H1 (cell line): Measurements from ENCODE around the gene SYT6. TPM values are rescaled to one million over a fixed set of nuclear protein-coding genes. Genes with fewer than 3 reads are reported as not detected.

ENCODE experiments used
- CTCF ChIA-PET: fragments of 300-600 bp; sonication (Branson Sonifier 250); formaldehyde crosslinking; loops from one replicate; lab custom pipeline; 2021; ENCODE audit not compliant: partially characterized antibody; lab: Charles Lee
- POLR2A ChIA-PET: fragments of 300-600 bp; sonication (Branson Sonifier 250); formaldehyde crosslinking; loops from one replicate; lab custom pipeline; 2021; ENCODE audit warnings: inconsistent platforms; ENCODE audit not compliant: partially characterized antibody; lab: Charles Lee
- DNase-seq, 2 experiments: peaks; one replicate each; pipeline versions ENCODE4 v3.0.0 to v3.0.0-alpha.2; 2010 to 2022; ENCODE audit warnings: low spot score in 2 of 2, low read depth in 1 of 2, mixed read lengths in 1 of 2
- FAIRE-seq: peaks from 2 replicates; lab custom pipeline; 2011; peaks lifted over from hg19 to GRCh38; lab: Jason Lieb, UNC
- H2AFZ ChIP-seq: 2 replicates; pipeline ENCODE4 v1.8.1; 2012; ENCODE audit warnings: low read length, inconsistent platforms
- H2AK5ac ChIP-seq: 2 replicates; pipeline ENCODE4 v1.6.1; 2013; ENCODE audit warnings: low read depth, low read length
- H2BK120ac ChIP-seq: replicated peaks from 2 replicates; pipeline ENCODE3; 2013; ENCODE audit warnings: low read depth, low read length, inconsistent platforms
- H2BK12ac ChIP-seq: 2 replicates; pipeline ENCODE4 v1.6.1; 2013; ENCODE audit warnings: low read depth, low read length
- H2BK15ac ChIP-seq: 2 replicates; pipeline ENCODE4 v1.6.1; 2013; ENCODE audit warnings: low read length
- H2BK20ac ChIP-seq: 2 replicates; pipeline ENCODE4 v1.6.1; 2013; ENCODE audit warnings: low read length
- H2BK5ac ChIP-seq: 2 replicates; pipeline ENCODE4 v1.6.1; 2013; ENCODE audit warnings: low read depth, low read length
- H3K14ac ChIP-seq: 2 replicates; pipeline ENCODE4 v1.6.1; 2013; ENCODE audit warnings: inconsistent platforms; ENCODE audit not compliant: insufficient read length
- H3K18ac ChIP-seq: 2 replicates; pipeline ENCODE4 v1.6.1; 2013; ENCODE audit warnings: low read length; ENCODE audit errors: extremely low read depth
- H3K23ac ChIP-seq: 2 replicates; pipeline ENCODE4 v1.6.1; 2013; ENCODE audit warnings: inconsistent platforms; ENCODE audit not compliant: insufficient read length
- H3K23me2 ChIP-seq: 2 replicates; pipeline ENCODE4 v1.6.1; 2013; ENCODE audit warnings: low read depth, low read length
- H3K27ac ChIP-seq: 2 replicates; pipeline ENCODE4 v1.6.1; 2011; ENCODE audit warnings: low read depth, low read length, inconsistent platforms
- H3K27me3 ChIP-seq, 4 experiments: replicated peaks in 1 of 4; 1 replicate in 1 of 4; 2 replicates in 3 of 4; pipeline versions ENCODE4 v1.6.1 to v1.8.1; 2011 to 2013; ENCODE audit warnings: low read length in 3 of 4, mild to moderate bottlenecking in 3 of 4, inconsistent platforms in 2 of 4, mixed read lengths in 2 of 4, moderate library complexity in 1 of 4; ENCODE audit not compliant: control insufficient read depth in 3 of 4, insufficient read depth in 3 of 4; ENCODE audit errors: extremely low read depth in 1 of 4
- H3K36me3 ChIP-seq, 4 experiments: 2 replicates each; pipeline versions ENCODE4 v1.6.1 to v1.8.1; 2011 to 2013; ENCODE audit warnings: mild to moderate bottlenecking in 4 of 4, low read length in 3 of 4, moderate library complexity in 2 of 4, control low read depth in 1 of 4, inconsistent platforms in 1 of 4; ENCODE audit not compliant: insufficient read depth in 4 of 4, control insufficient read depth in 2 of 4
- H3K4ac ChIP-seq: replicated peaks from 2 replicates; pipeline ENCODE3; 2013; ENCODE audit warnings: low read length, low read depth, mixed read lengths, inconsistent platforms; ENCODE audit not compliant: insufficient read length
- H3K4me1 ChIP-seq, 4 experiments: replicated peaks in 1 of 4; 1 replicate in 1 of 4; 2 replicates in 3 of 4; pipeline versions ENCODE4 v1.6.1 to v1.8.1; 2011 to 2013; ENCODE audit warnings: low read length in 3 of 4, inconsistent platforms in 2 of 4, mixed read lengths in 1 of 4; ENCODE audit not compliant: insufficient read depth in 4 of 4, control insufficient read depth in 3 of 4
- H3K4me2 ChIP-seq, 2 experiments: 2 replicates each; pipeline versions ENCODE4 v1.6.1 to v1.8.1; 2011 to 2013; ENCODE audit warnings: low read depth in 2 of 2, low read length in 2 of 2, control low read depth in 1 of 2, inconsistent platforms in 1 of 2, mild to moderate bottlenecking in 1 of 2; ENCODE audit not compliant: insufficient read depth in 1 of 2
- H3K4me3 ChIP-seq, 4 experiments: fragments of 200-600, 300-600 bp in 1 of 4; sonication (generic), shearing (Covaris generic), sonication (Bioruptor Twin) in 1 of 4; 2 replicates each; pipeline versions ENCODE4 v1.5.1 to v1.8.1; 2011 to 2016; ENCODE audit warnings: low read length in 4 of 4, low read depth in 3 of 4, control low read depth in 2 of 4, inconsistent platforms in 2 of 4, mild to moderate bottlenecking in 2 of 4, mixed read lengths in 1 of 4, moderate library complexity in 1 of 4; ENCODE audit not compliant: insufficient read depth in 2 of 4; ENCODE audit errors: extremely low read depth in 1 of 4
- H3K56ac ChIP-seq: replicated peaks from 2 replicates; pipeline ENCODE3; 2013; ENCODE audit warnings: low read depth, mild to moderate bottlenecking, mixed read lengths, low read length, inconsistent platforms; ENCODE audit not compliant: insufficient read length
- H3K79me1 ChIP-seq: 2 replicates; pipeline ENCODE4 v1.6.1; 2013; ENCODE audit warnings: low read depth, low read length, control low read depth
- H3K79me2 ChIP-seq, 2 experiments: 2 replicates each; pipeline versions ENCODE4 v1.6.1 to v1.8.1; 2012 to 2013; ENCODE audit warnings: low read length in 2 of 2, mild to moderate bottlenecking in 2 of 2, inconsistent platforms in 1 of 2; ENCODE audit not compliant: insufficient read depth in 2 of 2, control insufficient read depth in 1 of 2
- H3K9ac ChIP-seq, 4 experiments: replicated peaks in 1 of 4; 1 replicate in 1 of 4; 2 replicates in 3 of 4; pipeline versions ENCODE4 v1.6.1 to v1.8.1; 2011 to 2013; ENCODE audit warnings: low read depth in 3 of 4, low read length in 3 of 4, control low read depth in 2 of 4, mild to moderate bottlenecking in 2 of 4, moderate library complexity in 2 of 4, inconsistent platforms in 1 of 4; ENCODE audit errors: extremely low read depth in 1 of 4
- H3K9me3 ChIP-seq, 2 experiments: 2 replicates each; pipeline versions ENCODE4 v1.6.1 to v1.8.1; 2012 to 2013; ENCODE audit warnings: mild to moderate bottlenecking in 2 of 2, moderate library complexity in 2 of 2, control low read depth in 1 of 2, inconsistent platforms in 1 of 2, low read depth in 1 of 2, low read length in 1 of 2, mixed read lengths in 1 of 2; ENCODE audit not compliant: insufficient read depth in 2 of 2
- H4K20me1 ChIP-seq, 2 experiments: replicated peaks in 1 of 2; 2 replicates each; pipeline versions ENCODE3 to v1.8.1; 2011 to 2013; ENCODE audit warnings: inconsistent platforms in 2 of 2, low read length in 2 of 2, mild to moderate bottlenecking in 1 of 2; ENCODE audit not compliant: insufficient read depth in 2 of 2, control insufficient read depth in 1 of 2
- H4K5ac ChIP-seq: 2 replicates; pipeline ENCODE4 v1.6.1; 2013; ENCODE audit warnings: low read length, low read depth, mixed read lengths, inconsistent platforms; ENCODE audit not compliant: insufficient read length
- H4K8ac ChIP-seq: 2 replicates; pipeline ENCODE4 v1.8.0; 2013; ENCODE audit warnings: mild to moderate bottlenecking, moderate library complexity, low read length, inconsistent platforms; ENCODE audit not compliant: insufficient read depth; ENCODE audit errors: extremely low read depth
- H4K91ac ChIP-seq: replicated peaks from 2 replicates; pipeline ENCODE3; 2013; ENCODE audit warnings: low read length, mixed read lengths, inconsistent platforms; ENCODE audit not compliant: insufficient read length
- BRCA1 ChIP-seq: IDR thresholded peaks from 2 replicates; pipeline ENCODE4 v1.6.1; 2012; ENCODE audit warnings: low read depth, low read length, improper control_type of control experiment
- CBX5 ChIP-seq: fragments of 300-800, 300-1000 bp; sonication (generic); IDR thresholded peaks from 2 replicates; pipeline ENCODE4 v1.7.1; 2016; ENCODE audit warnings: antibody characterized with exemption, low read length, low read depth
- CHD2 ChIP-seq: IDR thresholded peaks from 2 replicates; pipeline ENCODE4 v1.6.1; 2012; ENCODE audit warnings: low read length, improper control_type of control experiment
- EP300 ChIP-seq, 2 experiments: IDR thresholded peaks; 1 replicate in 1 of 2; 2 replicates in 1 of 2; pipeline ENCODE4 v1.6.1; 2011 to 2012; ENCODE audit warnings: low read depth in 2 of 2, low read length in 2 of 2, mild to moderate bottlenecking in 2 of 2, borderline replicate concordance in 1 of 2, inconsistent platforms in 1 of 2, moderate library complexity in 1 of 2
- GTF2F1 ChIP-seq: IDR thresholded peaks from 2 replicates; pipeline ENCODE4 v1.6.1; 2012; ENCODE audit warnings: low read depth, low read length, improper control_type of control experiment, borderline replicate concordance
- NANOG ChIP-seq: IDR thresholded peaks from 2 replicates; pipeline ENCODE4 v1.6.1; 2011; ENCODE audit warnings: low read length, low read depth, mild to moderate bottlenecking, inconsistent platforms; ENCODE audit not compliant: insufficient read depth, poor library complexity, severe bottlenecking
- TAF7 ChIP-seq: optimal IDR thresholded peaks from 2 replicates; pipeline ENCODE3; 2011; ENCODE audit warnings: low read depth, mild to moderate bottlenecking, inconsistent platforms, low read length, moderate library complexity, borderline replicate concordance
- WGBS, 2 experiments: shearing (Covaris generic) in 1 of 2; methylation state at CpG; one replicate each; pipeline versions ENCODE4 v1.1.6 to v1.1.7; 2013 to 2015; ENCODE audit warnings: low lambda C conversion rate in 2 of 2, mixed read lengths in 2 of 2, inconsistent platforms in 1 of 2, low coverage in 1 of 2, missing lambda C conversion rate in 1 of 2; ENCODE audit not compliant: insufficient replicate concordance in 2 of 2, insufficient coverage in 1 of 2, insufficient read length in 1 of 2; ENCODE audit errors: extremely low coverage in 1 of 2, missing lambda C conversion rate in 1 of 2; 5-methylcytosine and 5-hydroxymethylcytosine counted together
- polyA plus RNA-seq, 7 experiments: library from polyadenylated mRNA; depleted of rRNA in 3 of 7; stranded (reverse) in 5 of 7; unstranded in 2 of 7; fragments of >200 nt in 5 of 7; fragments of 200-250 nt in 2 of 7; gene quantifications; 1 replicate in 5 of 7; 2 replicates in 1 of 7; 4 replicates in 1 of 7; pipeline versions ENCODE4 v1.2.1 to v1.2.3, GENCODE V29; 2011 to 2013; ENCODE audit warnings: missing spikeins in 2 of 7, mixed read lengths in 2 of 7
- total RNA-seq: library from RNA; stranded (reverse); fragmentation: NEBNext Ultra II Directional; extraction: Animal tissue kit (Norgen Biotek cat#: 25700); gene quantifications from 2 replicates; pipeline ENCODE4 v1.2.1, GENCODE V29; 2021
- TF ChIP-seq, protein P1 (sequence below): IDR thresholded peaks from 2 replicates; pipeline ENCODE4 v1.6.1; 2011; ENCODE audit warnings: low read depth, mild to moderate bottlenecking, low read length; ENCODE audit not compliant: insufficient read depth

SYT6 gene
- total and polyA plus RNA-seq, 2 of the 8 experiments (the other 6 are each of a cell fraction or from before 2014, with no cell fraction given) = 33.7 to 83.5 TPM

DNA sequence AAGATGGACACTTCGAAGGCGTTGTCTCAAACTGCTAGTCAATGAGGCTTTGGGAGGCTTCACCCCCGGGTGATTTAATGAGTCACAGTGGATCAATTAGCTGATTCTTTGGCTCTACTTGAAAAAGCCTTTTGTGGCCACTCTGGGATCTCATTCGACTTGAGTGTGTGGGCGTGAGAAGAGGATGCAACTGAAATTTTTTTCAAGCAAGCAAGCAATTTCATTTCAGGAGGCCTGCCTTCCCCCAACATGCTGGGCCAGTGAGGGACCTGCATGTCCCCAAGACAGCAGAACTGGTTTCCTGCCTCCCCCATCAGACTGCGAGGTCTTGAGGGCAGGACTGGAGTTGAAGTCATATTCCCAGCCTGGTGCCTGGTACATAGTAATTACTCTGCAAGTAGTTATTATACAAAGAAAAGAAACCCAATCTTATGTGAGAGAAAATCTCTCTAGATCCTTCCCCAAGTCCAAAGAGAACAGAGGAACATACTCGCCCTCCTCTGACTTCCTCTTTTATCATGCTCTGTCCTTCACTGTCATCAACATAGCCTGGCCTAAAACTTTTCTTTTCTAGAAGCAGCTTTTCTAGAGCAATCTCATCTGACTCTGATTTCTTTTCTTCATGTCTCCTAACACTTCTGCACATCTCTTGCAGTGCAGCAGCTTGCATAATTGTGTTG, 22.7 kb downstream of the SYT6 start:
- Histone ChIP-seq H2BK15ac (no peak overlapping the region), H2AFZ (no peak overlapping the region), H2BK120ac (no peak overlapping the region), H3K14ac (no peak overlapping the region), H3K36me3 (peaks cover 24 to 94% (median 68%) of the 10 kb centered on the region in 4 experiments), H4K91ac (no peak overlapping the region), H3K23me2 (no peaks in the 10 kb centered on the region), H3K18ac (no peak overlapping the region), H4K8ac (no peak overlapping the region), H3K4me2 (no peak overlapping the region), H2BK12ac (no peak overlapping the region), H3K4ac (no peak overlapping the region), H3K27ac (no peak overlapping the region), H2BK5ac (no peak overlapping the region), H4K20me1 (peaks cover 2 to 11% of the 10 kb centered on the region in 2 experiments), H2AK5ac (no peak overlapping the region), H2BK20ac (no peak overlapping the region), H3K9me3 (no peaks in the 10 kb centered on the region), H3K4me3 (no peak overlapping the region), H3K9ac (no peak overlapping the region), H3K56ac (no peak overlapping the region), H3K27me3 (no peaks in the 10 kb centered on the region), H3K23ac (no peak overlapping the region)
- ChIA-PET CTCF (interaction anchor here (0.9 to 2.5 kb wide), 5 partner anchors 18 to 157 kb away, joined by 3 to 9 read pairs (median 3); no protein-coding TSS in a partner anchor), POLR2A (interaction anchor here (0.7 to 1.3 kb wide), 4 partner anchors 12 to 23 kb away, joined by 3 read pairs; no protein-coding TSS in a partner anchor)
- FAIRE-seq (no peak), DNase-seq (no peak)
- WGBS, 2 experiments = 90% methylated on average over 7 of the region's 7 CpGs; no CpG with 5 or more reads in 1 of the 2 experiments
- TF ChIP-seq CBX5 (no peak), TAF7 (no peak), NANOG (no peak), CHD2 (no peak), GTF2F1 (no peak), EP300 (IDR thresholded peaks at IDR 0.05; ENCODE audit: borderline replicate concordance in 1 of 2, low read depth in 2 of 2, low read length in 2 of 2) (no peak), BRCA1 (no peak)
- TF ChIP-seq, protein P1, sequence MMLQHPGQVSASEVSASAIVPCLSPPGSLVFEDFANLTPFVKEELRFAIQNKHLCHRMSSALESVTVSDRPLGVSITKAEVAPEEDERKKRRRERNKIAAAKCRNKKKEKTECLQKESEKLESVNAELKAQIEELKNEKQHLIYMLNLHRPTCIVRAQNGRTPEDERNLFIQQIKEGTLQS = no peak
- TF ChIP-seq, all 59 proteins: peak for 0
- H3K79me2 ChIP-seq = peaks cover 0 to 17% of the 10 kb centered on the region in 2 experiments; a peak in 1 of 4 replicates
- no peak overlapping the region for H4K5ac ChIP-seq
- peaks cover 0 to 8% (median 4%) of the 10 kb centered on the region in 4 experiments; a peak in 2 of 7 replicates for H3K4me1 ChIP-seq
- H3K79me1 ChIP-seq = peaks cover 14% of the 10 kb centered on the region
